ENCODE results near the gene MAP7. TPM values are rescaled to one million over a fixed set of nuclear protein-coding genes. Genes with fewer than 3 reads are reported as not detected.
"Not testable (repeated sequence)": the region's sequence is repeated elsewhere in the genome, so short reads cannot be mapped to it uniquely, and the experiment has no call there.

Gene MAP7
- total and polyA plus RNA-seq, 5 experiments from 2014 or later = 0.15 to 0.16 TPM; not detected in 3

DNA sequence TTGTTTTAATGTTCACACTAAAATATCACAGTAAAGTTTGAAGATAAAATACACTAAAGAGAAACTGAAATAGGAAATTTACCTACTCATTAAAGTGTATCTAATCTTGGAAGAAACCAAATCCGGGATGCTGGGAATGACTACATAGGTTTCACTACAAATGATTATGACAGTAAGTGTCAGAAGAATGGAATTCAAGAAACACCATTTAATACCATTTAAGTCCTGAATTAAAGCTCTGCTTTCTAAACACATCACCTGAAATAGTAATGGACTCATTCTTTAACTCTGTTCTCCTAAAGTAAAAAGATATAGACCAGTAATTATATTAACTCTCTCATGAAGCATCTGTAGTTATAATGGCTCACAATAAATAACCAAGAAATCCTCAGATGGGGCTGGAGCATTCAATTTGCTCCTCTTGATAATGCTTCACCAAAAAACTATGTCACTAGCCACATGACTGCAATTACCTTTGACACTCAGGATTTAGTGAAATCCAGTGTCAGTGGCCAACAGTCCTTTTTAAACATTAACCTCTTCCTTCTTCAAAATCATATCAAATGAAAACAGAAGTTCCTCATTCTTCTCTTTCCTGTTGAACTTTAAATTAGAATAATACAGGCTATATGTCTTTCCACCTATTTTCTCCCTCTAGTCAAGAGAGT, 41.4 kb downstream of the MAP7 start:
- no peak for DNase-seq
- H3K27me3 Mint-ChIP-seq = no peaks in the 10 kb centered on the region
- no peaks in the 10 kb centered on the region for H3K36me3 Mint-ChIP-seq
- H3K4me1 Mint-ChIP-seq = peaks cover 0 to 19% (median 12%) of the 10 kb centered on the region in 4 donors
- POLR2A ChIA-PET = no interaction called here
- no peaks in the 10 kb centered on the region for H3K9me3 Mint-ChIP-seq
- H3K4me3 Mint-ChIP-seq = no peak overlapping the region
- ATAC-seq = no peak
- H3K27ac Mint-ChIP-seq = no peak overlapping the region

DNA sequence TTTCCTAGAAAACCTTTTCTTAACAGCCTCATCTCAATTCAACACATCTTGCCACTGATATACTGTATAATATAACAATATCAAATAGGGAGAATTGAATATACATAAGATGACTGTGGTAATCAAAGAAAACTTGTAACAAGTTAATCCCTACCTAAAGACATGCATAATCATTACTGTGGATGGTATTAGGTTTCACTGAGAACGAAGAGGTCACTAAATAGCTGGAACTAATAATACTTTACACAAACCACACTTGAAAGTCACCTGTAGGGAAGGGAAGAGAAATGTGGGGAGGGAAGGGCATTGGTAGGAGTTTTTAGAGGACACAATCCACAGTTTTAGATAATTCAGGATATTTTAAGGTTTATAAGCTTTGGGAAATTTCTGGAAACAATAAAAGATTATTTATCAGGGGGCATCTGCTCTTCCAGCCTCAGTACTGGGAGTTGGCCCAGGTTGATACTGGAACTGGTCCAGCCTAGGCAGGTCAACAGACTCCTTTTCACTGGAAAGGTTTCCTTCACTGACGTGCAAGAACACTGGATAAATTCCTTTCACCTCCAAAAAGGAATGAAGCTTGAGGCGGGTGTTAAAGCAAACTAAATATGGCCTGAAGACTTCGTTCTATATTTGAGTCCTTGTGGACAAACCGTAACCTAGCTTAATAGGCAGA, 44.0 kb downstream of the MAP7 start:
- no peaks in the 10 kb centered on the region for H3K36me3 Mint-ChIP-seq
- H3K9me3 Mint-ChIP-seq = no peaks in the 10 kb centered on the region
- no peak overlapping the region for H3K4me3 Mint-ChIP-seq
- H3K4me1 Mint-ChIP-seq = peaks cover 0 to 22% (median 13%) of the 10 kb centered on the region in 4 donors
- DNase-seq (no peak), ATAC-seq (no peak)
- POLR2A ChIA-PET = no interaction called here
- H3K27me3 Mint-ChIP-seq = peaks cover 0 to 3% (median 0%) of the 10 kb centered on the region in 5 donors
- H3K27ac Mint-ChIP-seq = no peak overlapping the region

DNA sequence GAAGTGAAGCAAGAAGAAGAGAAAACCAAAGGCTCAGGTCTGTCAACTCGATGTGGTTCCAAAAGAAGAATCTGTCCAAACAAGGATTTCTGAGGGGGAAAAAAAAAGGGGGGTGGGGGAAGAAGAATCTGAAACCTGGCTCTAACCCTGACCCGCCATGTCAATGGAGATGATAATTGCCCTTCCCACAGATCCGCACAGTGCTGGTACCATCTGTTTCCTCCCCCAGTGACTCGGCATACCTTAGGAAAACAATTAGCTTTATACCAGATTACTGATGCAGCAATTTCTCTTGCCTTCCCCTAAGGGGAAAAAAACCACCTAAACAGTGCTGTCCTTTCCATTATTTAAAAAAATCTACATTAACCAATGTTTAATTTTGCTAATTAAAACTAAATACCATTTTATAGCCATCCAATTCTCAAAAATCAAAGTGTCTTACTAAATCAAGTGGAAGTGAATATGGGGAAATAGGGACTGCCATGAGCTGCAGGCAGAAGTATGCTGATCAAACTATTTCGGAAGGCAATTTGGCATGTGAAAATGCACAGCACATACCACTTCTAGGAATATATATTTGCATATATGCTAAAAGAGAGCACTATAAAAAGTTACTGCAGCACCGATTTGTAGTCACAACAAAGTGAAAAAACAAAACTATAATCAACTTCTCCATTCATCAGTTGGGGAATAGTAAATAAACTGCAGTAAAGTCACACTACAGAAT, 46.8 kb downstream of the MAP7 start:
- Mint-ChIP-seq H3K4me1 (peaks cover 0 to 10% (median 0%) of the 10 kb centered on the region in 4 donors), H3K27ac (peak overlapping the region in 1 of 10 donors; percentile 19), H3K4me3 (no peak overlapping the region), H3K27me3 (peaks cover 0 to 3% (median 0%) of the 10 kb centered on the region in 5 donors), H3K36me3 (no peaks in the 10 kb centered on the region), H3K9me3 (no peaks in the 10 kb centered on the region)
- DNase-seq = no peak
- POLR2A ChIA-PET = no interaction called here
- ATAC-seq = no peak

GRCh38 chr6:136502786-136503185, 47.4 kb downstream of the MAP7 start:
- Mint-ChIP-seq H3K27me3 (peaks cover 0 to 3% (median 0%) of the 10 kb centered on the region in 5 donors), H3K27ac (peak overlapping the region in 1 of 10 donors; percentile 19), H3K4me3 (no peak overlapping the region), H3K36me3 (no peaks in the 10 kb centered on the region), H3K9me3 (no peaks in the 10 kb centered on the region), H3K4me1 (peaks cover 0 to 10% (median 0%) of the 10 kb centered on the region in 4 donors)
- DNase-seq = no peak
- no peak for ATAC-seq
- POLR2A ChIA-PET = no interaction called here

GRCh38 chr6:136501514-136501913, 48.7 kb downstream of the MAP7 start:
- no peak for DNase-seq
- POLR2A ChIA-PET = no interaction called here
- Mint-ChIP-seq H3K9me3 (no peaks in the 10 kb centered on the region), H3K27ac (no peak overlapping the region), H3K27me3 (peaks cover 0 to 3% (median 0%) of the 10 kb centered on the region in 5 donors), H3K36me3 (no peaks in the 10 kb centered on the region), H3K4me1 (peaks cover 0 to 10% (median 0%) of the 10 kb centered on the region in 4 donors), H3K4me3 (no peak overlapping the region)
- no peak for ATAC-seq

GRCh38 chr6:136501096-136501495, 49.1 kb downstream of the MAP7 start:
- no peaks in the 10 kb centered on the region for H3K9me3 Mint-ChIP-seq
- H3K27ac Mint-ChIP-seq = no peak overlapping the region
- peaks cover 0 to 10% (median 0%) of the 10 kb centered on the region in 4 donors for H3K4me1 Mint-ChIP-seq
- no peak for ATAC-seq
- H3K36me3 Mint-ChIP-seq = no peaks in the 10 kb centered on the region
- peaks cover 0 to 5% (median 0%) of the 10 kb centered on the region in 5 donors for H3K27me3 Mint-ChIP-seq
- POLR2A ChIA-PET = no interaction called here
- DNase-seq = no peak
- H3K4me3 Mint-ChIP-seq = no peak overlapping the region

- no peak for DNase-seq
- Mint-ChIP-seq H3K9me3 (no peaks in the 10 kb centered on the region), H3K27ac (no peak overlapping the region), H3K4me1 (peaks cover 0 to 10% (median 0%) of the 10 kb centered on the region in 4 donors), H3K27me3 (peaks cover 0 to 5% (median 0%) of the 10 kb centered on the region in 5 donors), H3K4me3 (no peak overlapping the region), H3K36me3 (no peaks in the 10 kb centered on the region)
- POLR2A ChIA-PET = no interaction called here
- no peak for ATAC-seq
Observed at GRCh38 chr6:136500414-136500813, 49.8 kb downstream of the MAP7 start.

DNA sequence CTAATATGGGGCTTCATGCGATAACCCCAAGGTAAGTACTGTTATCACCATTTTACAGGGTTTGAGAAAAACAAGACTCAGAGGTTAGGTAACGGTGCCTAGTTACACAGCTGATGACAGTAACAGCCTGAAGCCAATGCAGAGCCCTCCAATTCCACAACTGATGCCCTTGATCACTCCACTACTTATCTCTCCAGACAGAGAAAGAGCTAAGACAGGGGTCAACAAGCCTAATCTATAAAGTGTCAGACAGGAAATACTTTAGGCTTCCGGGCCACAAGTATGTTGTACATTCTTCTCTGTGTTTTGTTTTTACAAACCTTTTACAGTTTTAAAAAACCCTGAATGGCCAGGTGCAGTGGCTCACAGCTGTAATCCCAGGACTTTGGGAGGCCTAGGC, 50.9 kb downstream of the MAP7 start:
- POLR2A ChIA-PET = no interaction called here
- H3K9me3 Mint-ChIP-seq = no peaks in the 10 kb centered on the region
- no peak overlapping the region for H3K27ac Mint-ChIP-seq
- H3K4me3 Mint-ChIP-seq = no peak overlapping the region
- peaks cover 0 to 5% (median 0%) of the 10 kb centered on the region in 5 donors for H3K27me3 Mint-ChIP-seq
- no peaks in the 10 kb centered on the region for H3K36me3 Mint-ChIP-seq
- no peak for ATAC-seq
- no peak for DNase-seq
- H3K4me1 Mint-ChIP-seq = peaks cover 0 to 10% (median 0%) of the 10 kb centered on the region in 4 donors

DNA sequence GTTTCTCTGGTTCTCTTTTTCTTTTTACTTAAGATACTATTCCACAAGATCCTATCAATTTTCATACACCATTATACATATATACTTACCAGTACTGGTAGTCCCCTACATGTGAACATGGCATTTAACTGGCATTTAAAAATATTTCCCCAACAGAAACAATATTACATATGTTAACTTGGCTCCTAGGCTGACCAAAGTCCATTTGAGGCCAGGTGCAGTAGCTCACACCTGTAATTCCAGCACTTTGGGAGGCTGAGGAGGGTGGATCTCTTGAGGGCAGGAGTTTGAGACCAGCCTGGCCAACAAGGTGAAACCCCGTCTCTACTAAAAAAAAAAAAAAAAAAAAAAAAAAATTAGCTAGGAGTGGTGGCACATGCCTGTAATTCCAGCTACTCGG, 53.8 kb downstream of the MAP7 start:
- not testable (repeated sequence) for H3K36me3 Mint-ChIP-seq, H3K27ac Mint-ChIP-seq

DNA sequence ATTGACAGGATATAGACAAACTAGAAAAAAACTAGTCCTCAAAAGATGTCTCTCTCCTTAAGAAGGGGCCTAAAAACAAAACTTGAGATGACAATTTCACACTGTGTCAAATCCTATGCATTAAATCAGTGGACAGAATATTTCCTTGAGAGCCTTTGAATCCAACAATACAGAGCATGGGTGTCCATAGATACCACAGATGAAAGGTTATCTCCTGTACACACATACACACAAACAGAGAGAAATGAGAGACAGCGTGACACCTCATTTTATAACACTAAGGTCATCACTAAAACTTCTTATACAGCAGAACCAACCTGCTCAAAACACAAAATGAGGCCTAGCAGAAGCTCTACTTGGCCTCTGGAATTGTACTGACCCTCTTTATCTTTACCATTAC, 55.5 kb downstream of the MAP7 start:
- POLR2A ChIA-PET = no interaction called here
- no peak overlapping the region for H3K27ac Mint-ChIP-seq
- H3K36me3 Mint-ChIP-seq = no peaks in the 10 kb centered on the region
- no peaks in the 10 kb centered on the region for H3K4me1 Mint-ChIP-seq
- H3K9me3 Mint-ChIP-seq = no peaks in the 10 kb centered on the region
- H3K27me3 Mint-ChIP-seq = peaks cover 0 to 4% (median 0%) of the 10 kb centered on the region in 5 donors
- DNase-seq = no peak
- no peak overlapping the region for H3K4me3 Mint-ChIP-seq
- ATAC-seq = no peak

More for the DNA sequence above, 53.8 kb downstream of the MAP7 start:
- DNase-seq, POLR2A ChIA-PET, ATAC-seq, H3K4me1 Mint-ChIP-seq, H3K27me3 Mint-ChIP-seq, H3K9me3 Mint-ChIP-seq, H3K4me3 Mint-ChIP-seq: not testable (repeated sequence)

DNA sequence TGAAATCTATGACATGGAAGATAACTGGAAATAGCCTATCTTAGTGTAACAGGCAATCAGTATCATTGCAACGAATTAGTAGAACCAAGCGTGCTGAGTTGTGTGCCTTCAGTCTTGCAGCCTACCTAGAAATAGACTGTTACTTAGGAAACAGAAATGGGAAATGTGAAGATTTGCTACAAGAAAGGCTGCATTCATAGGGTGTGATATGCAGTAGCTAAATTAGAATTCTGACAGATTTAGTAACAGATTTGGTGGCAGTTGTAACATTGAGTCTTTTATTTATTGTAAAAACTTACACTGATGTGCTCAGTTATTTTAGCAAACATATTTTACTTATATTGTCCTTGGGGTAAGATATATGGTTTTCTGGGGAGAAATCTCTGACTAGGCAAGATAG, 56.2 kb downstream of the MAP7 start:
- DNase-seq (no peak), ATAC-seq (no peak)
- Mint-ChIP-seq H3K27ac (no peak overlapping the region), H3K9me3 (no peaks in the 10 kb centered on the region), H3K4me3 (no peak overlapping the region), H3K36me3 (no peaks in the 10 kb centered on the region), H3K27me3 (peaks cover 0 to 4% (median 0%) of the 10 kb centered on the region in 5 donors), H3K4me1 (no peaks in the 10 kb centered on the region)
- POLR2A ChIA-PET = no interaction called here

GRCh38 chr6:136492409-136492808, 57.8 kb downstream of the MAP7 start:
- Mint-ChIP-seq H3K27ac (no peak overlapping the region), H3K9me3 (no peaks in the 10 kb centered on the region), H3K4me3 (no peak overlapping the region), H3K36me3 (no peaks in the 10 kb centered on the region), H3K4me1 (no peaks in the 10 kb centered on the region), H3K27me3 (peaks cover 0 to 4% (median 0%) of the 10 kb centered on the region in 5 donors)
- DNase-seq (no peak), ATAC-seq (no peak)
- POLR2A ChIA-PET = no interaction called here

- POLR2A ChIA-PET = no interaction called here
- Mint-ChIP-seq H3K36me3 (no peaks in the 10 kb centered on the region), H3K4me3 (no peak overlapping the region), H3K9me3 (no peaks in the 10 kb centered on the region), H3K27ac (no peak overlapping the region), H3K27me3 (peaks cover 0 to 4% (median 0%) of the 10 kb centered on the region in 5 donors), H3K4me1 (no peaks in the 10 kb centered on the region)
- no peak for DNase-seq
- no peak for ATAC-seq
Observed at GRCh38 chr6:136491754-136492153, 58.5 kb downstream of the MAP7 start.
